G401 (cell line): ENCODE measurements around the gene NDST4. TPM values are rescaled to one million over a fixed set of nuclear protein-coding genes. Genes with fewer than 3 reads are reported as not detected.

Experiments used
- DNase-seq: peaks from one replicate; pipeline ENCODE4 v3.0.0-alpha.2; 2015; ENCODE audit warnings: low spot score
- in situ Hi-C: cut with HindIII; loops from 2 replicates; pipeline ENCODE4 v1.10.0; 2016; ENCODE audit warnings: low sequenced_read_pairs, mixed read lengths
- total RNA-seq: library from RNA; depleted of rRNA; stranded (reverse); fragments of >200 nt; shearing (Covaris generic); gene quantifications from 2 replicates; pipeline ENCODE4 v1.2.3, GENCODE V29; 2014

The NDST4 gene
- total RNA-seq, 1 experiment from 2014 or later, result not detected

DNA sequence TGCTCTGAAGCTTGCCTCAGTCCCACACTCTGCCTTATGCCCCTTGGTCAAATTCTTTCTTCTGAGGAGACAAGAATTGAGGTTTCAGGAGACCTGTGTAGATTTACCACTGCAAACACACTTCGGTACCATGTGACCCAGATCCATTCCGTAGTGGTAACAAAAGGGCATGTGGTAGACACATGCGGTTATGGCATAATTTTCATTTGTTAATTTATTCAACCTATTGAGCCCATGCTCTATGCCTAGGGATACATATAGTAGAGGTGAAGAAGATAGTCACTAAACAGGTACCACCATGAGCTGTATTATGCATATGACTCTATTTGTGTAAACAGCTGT, 190.9 kb downstream of the NDST4 start:
- DNase-seq, result no peak
- in situ Hi-C loops, result no loop called here

GRCh38 chr4:114921790-114922591, 191.4 kb downstream of the NDST4 start:
- DNase-seq, result no peak
- in situ Hi-C loops, result no loop called here

- in situ Hi-C loops, result no loop called here
- no peak for DNase-seq
Measured at GRCh38 chr4:114921191-114921590, 192.2 kb downstream of the NDST4 start.

GRCh38 chr4:114911111-114911510, 202.3 kb downstream of the NDST4 start:
- DNase-seq, result no peak
- in situ Hi-C loops, result no loop called here

- in situ Hi-C loops, result no loop called here
- DNase-seq, result no peak
Measured at GRCh38 chr4:114907568-114907967, 205.9 kb downstream of the NDST4 start.

DNA sequence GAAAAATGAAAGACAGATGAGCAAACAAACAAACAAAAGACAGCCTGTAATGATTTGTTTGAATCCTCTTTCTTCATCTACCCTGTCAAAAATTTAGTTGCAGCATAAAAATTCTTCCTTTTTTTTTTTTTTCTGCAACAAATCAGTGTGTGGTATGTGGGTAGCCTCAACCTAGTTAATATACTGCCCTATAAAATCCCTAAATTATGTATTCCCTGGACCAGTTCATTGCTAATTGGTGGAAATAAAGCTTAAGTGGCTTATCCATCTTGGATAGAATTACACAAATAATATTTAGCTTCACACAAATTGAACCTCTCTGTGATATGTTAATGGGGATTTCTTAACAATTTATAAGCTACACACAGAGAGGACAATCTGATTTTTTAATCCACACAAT, 208.4 kb downstream of the NDST4 start:
- no peak for DNase-seq
- in situ Hi-C loops, result no loop called here

- no peak for DNase-seq
- in situ Hi-C loops, result no loop called here
Measured at GRCh38 chr4:114900934-114901333, 212.5 kb downstream of the NDST4 start.

- in situ Hi-C loops, result no loop called here
- no peak for DNase-seq
Measured at GRCh38 chr4:114890773-114891172, 222.6 kb downstream of the NDST4 start.

GRCh38 chr4:114886761-114887160, 226.7 kb downstream of the NDST4 start:
- no peak for DNase-seq
- in situ Hi-C loops, result no loop called here

DNA sequence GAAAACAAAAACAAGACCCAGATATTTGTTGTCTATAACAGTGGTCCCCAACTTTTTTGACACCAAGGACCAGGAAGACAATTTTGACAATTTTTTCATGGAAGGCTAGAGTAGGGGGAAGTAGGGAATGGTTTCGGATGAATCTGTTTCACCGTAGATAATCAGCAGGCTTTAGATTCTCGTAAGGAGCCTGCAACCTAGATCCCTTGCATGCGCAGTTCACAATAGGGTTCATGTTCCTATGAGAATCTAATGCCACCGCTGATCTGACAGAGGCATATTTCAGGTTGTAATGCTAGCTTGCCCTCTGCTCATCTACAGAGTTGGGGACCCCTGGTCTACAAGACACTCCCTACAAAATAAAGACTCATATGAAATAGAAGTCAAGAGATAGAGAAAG, 229.8 kb downstream of the NDST4 start:
- DNase-seq, result no peak
- in situ Hi-C loops, result no loop called here

- in situ Hi-C loops, result no loop called here
- no peak for DNase-seq
Measured at GRCh38 chr4:114879916-114880669, 233.3 kb downstream of the NDST4 start.

- DNase-seq, result no peak
- in situ Hi-C loops, result no loop called here
Measured at GRCh38 chr4:114875630-114876029, 237.8 kb downstream of the NDST4 start.

- DNase-seq, result no peak
- in situ Hi-C loops, result no loop called here
Measured at GRCh38 chr4:114874321-114874720, 239.1 kb downstream of the NDST4 start.

DNA sequence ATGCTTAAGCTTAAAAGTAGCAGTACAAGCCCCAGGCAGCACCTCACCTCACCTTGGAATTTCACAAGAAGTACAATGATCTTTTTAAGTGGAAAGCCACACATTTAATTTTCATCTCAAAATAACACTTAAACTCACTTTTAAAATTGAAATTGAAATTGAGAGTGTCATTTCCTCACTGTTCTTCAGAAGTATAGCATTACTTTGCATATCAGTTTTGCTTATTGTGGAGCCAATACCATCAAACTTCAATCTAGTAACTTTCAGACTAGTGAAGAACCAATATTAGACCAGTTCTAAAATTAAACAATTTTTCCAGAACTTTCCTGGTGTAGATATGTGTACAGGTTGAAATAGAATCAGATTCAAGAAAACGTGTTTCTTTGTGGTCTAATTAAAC, 242.4 kb downstream of the NDST4 start:
- in situ Hi-C loops, result no loop called here
- DNase-seq, result no peak

DNA sequence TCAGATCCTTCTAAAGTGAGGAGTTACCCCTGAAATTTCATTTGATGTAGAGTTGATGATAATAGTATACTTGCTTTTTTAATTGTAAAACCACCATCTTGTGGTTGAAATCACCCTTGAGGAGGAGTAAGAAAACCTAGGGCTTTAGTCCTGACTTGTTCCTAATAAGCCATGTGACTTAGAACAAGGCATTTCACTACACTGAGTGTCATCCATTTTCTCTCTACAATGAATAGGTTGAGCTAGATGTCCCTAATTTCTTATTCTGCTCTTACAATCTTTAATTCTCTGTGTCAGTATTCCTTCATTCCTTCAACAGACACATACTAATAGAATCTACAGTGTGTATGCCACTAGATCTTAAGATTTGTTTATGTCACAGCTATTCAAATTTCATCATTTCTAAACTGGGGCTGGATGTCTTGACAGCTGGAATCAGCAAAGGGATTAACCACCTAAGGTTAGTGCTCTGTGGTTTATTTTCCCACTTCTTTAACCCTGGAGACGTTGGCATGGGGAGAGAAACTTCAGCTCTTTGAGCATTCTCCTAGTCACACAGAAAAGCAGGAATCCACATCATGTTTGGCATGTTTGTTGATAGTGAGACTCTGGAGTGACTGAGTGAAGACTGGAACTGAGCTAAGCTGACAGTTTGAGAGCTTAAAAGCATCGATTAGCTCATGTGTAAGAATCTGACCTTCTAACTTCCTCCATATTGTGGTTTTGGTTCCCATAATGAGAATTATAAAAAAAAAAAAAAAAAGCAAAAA, 246.3 kb downstream of the NDST4 start:
- in situ Hi-C loops, result no loop called here
- no peak for DNase-seq

DNA sequence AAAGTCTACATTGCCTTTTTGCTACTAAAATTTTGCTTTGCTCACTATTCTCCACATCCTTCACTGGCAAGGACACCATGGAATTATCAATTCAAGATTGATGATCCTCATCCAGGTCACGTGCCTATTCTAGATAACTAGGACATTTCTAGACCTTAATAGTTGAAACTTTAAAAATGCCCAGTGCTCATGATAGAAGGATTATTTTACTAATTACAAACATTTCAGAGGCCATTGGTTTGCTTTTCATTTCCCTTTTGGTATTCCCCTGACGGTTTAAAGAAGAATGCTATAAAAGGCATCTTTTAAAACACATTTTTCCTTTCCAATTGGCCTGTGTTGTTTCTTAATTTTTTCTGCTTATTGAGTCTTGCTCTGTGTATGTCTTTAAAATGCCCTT, 249.4 kb downstream of the NDST4 start:
- DNase-seq, result no peak
- in situ Hi-C loops, result no loop called here

DNA sequence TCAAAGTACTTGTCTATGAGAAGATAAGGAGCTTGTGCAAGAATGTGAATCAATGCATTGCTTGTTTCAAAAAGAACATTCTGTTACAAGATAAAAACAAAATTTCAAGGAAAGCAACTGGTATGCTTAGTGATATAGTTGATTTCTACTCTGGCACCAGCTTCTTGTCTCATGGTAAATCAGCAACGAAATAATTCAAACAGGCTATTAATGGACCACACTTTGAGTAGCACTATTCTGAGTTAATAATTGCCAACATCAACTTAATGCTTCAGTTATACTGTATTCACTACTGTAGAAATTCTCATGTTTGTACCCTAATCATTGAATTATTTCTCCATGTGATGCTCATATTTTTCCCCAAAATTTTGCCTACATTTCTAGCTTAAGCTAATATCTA, 252.6 kb downstream of the NDST4 start:
- in situ Hi-C loops, result no loop called here
- DNase-seq, result no peak

DNA sequence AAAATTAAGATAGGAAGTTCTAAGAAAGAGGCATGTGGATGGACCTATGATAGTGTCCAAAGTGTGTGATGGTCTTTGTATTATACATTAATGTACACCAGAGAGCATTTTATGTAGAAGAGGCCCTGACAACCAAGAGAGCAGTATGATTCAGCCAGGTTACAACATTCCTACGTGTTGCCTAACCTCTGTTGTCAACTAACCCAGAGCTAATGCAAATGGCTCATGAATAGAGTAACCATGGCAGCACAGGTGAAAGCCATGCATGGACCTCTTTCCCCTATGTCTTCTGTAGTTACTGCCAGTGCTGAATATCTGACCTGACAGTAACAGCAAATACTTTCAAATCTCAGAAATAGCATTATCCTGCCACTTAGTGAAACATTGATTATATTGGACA, 255.6 kb downstream of the NDST4 start:
- DNase-seq, result no peak
- in situ Hi-C loops, result no loop called here

- no peak for DNase-seq
- in situ Hi-C loops, result no loop called here
Measured at GRCh38 chr4:114839986-114840385, 273.4 kb downstream of the NDST4 start.

DNA sequence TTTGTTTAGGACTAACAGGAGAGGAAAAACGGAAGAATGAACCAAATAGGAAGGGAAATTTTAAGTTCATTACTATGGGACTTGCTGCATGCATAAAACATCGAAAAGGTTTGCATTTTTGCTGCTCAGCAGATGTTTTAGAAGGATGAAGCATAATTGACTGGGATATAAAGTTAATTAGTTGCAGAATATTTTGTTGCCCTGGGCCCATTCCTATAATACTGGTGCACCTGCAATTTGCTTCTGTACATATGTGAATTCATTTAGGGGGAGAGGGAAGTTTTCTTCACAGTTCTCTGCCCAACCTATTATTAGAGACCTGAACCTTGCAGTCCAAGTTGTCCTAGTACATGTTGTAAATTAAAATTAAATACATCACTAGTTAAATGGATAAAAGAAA, 282.8 kb downstream of the NDST4 start:
- in situ Hi-C loops, result no loop called here

More for the DNA sequence above, 282.8 kb downstream of the NDST4 start:
- no peak for DNase-seq
